Hepatocyte (in vitro differentiated cells): ENCODE data around the gene COL20A1.

Source experiments
- EZH2 ChIP-seq: fragments of 200-600 bp; sonication (generic); IDR thresholded peaks from 2 replicates; pipeline ENCODE4 v1.6.1; 2016; ENCODE audit warnings: antibody characterized with exemption, mild to moderate bottlenecking, borderline replicate concordance
- EZH2phosphoT487 ChIP-seq: fragments of 200-600 bp; sonication (generic); IDR thresholded peaks from one replicate; pipeline ENCODE4 v1.6.1; 2018; ENCODE audit warnings: antibody characterized with exemption, mild to moderate bottlenecking, low read depth, moderate library complexity; ENCODE audit not compliant: unreplicated experiment, severe bottlenecking
- TF ChIP-seq, protein P1 (sequence below): fragments of 200-600 bp; sonication (generic); IDR thresholded peaks from 2 replicates; pipeline ENCODE4 v1.5.1; 2016; ENCODE audit warnings: antibody characterized with exemption, mild to moderate bottlenecking; ENCODE audit not compliant: poor library complexity

DNA sequence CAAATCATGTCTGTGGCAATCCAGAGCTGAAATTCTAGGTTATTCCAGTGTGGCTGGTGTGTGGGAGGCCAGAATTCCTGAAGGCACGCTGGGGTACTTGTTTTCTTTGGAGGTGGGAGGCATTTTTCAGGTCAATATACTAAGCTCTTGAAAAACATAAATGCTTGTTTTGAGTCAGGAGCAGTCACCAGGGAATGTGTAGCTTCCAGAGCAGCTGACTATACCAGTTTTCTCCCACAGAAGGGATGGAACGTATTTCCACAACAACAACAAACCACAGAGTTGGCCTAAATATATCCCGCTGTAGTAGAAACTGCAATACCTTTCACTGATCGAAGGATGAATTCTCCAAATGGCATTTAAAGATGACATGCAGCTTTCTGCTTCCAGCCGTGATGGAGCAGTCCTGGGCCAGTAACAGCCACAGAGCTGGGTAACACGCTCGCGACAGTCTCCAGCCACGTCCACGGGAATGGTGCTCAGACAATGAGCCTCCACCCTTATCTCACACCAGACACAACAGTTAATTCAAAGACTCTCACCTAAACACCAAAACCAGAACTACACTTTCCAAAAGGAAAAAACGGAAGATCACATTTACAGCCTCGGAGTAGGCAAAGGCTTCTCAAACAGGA, 44.9 kb downstream of the COL20A1 start:
- no peak for TF ChIP-seq EZH2
- TF ChIP-seq, protein P1, sequence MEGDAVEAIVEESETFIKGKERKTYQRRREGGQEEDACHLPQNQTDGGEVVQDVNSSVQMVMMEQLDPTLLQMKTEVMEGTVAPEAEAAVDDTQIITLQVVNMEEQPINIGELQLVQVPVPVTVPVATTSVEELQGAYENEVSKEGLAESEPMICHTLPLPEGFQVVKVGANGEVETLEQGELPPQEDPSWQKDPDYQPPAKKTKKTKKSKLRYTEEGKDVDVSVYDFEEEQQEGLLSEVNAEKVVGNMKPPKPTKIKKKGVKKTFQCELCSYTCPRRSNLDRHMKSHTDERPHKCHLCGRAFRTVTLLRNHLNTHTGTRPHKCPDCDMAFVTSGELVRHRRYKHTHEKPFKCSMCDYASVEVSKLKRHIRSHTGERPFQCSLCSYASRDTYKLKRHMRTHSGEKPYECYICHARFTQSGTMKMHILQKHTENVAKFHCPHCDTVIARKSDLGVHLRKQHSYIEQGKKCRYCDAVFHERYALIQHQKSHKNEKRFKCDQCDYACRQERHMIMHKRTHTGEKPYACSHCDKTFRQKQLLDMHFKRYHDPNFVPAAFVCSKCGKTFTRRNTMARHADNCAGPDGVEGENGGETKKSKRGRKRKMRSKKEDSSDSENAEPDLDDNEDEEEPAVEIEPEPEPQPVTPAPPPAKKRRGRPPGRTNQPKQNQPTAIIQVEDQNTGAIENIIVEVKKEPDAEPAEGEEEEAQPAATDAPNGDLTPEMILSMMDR = no peak
- no peak for TF ChIP-seq EZH2phosphoT487
